Cardiac muscle cell (in vitro differentiated cells and primary cell): Measurements from ENCODE around the gene PROKR2. TPM values are rescaled to one million over a fixed set of nuclear protein-coding genes. Genes with fewer than 3 reads are reported as not detected.

Source experiments
- DNase-seq, 2 donors: peaks; one replicate each; pipeline versions ENCODE4 v3.0.0 to v3.0.0-alpha.2; 2010 to 2017; ENCODE audit warnings: low read depth in 1 of 2, low spot score in 1 of 2
- H3K27ac ChIP-seq: fragments of 200-600 bp; sonication (generic); 2 replicates; pipeline ENCODE4 v1.5.1; 2016
- H3K27me3 ChIP-seq: fragments of 200-600 bp; sonication (generic); 2 replicates; pipeline ENCODE4 v1.6.0; 2016; ENCODE audit warnings: control low read depth
- H3K36me3 ChIP-seq: fragments of 200-600 bp; sonication (generic); 2 replicates; pipeline ENCODE4 v1.5.1; 2016; ENCODE audit warnings: control low read depth
- H3K4me1 ChIP-seq: fragments of 200-600 bp; sonication (generic); 2 replicates; pipeline ENCODE4 v1.8.1; 2017; ENCODE audit warnings: low read depth, mild to moderate bottlenecking, mixed run types
- H3K4me3 ChIP-seq: fragments of 200-600 bp; sonication (generic); 2 replicates; pipeline ENCODE4 v1.5.1; 2016; ENCODE audit warnings: mild to moderate bottlenecking
- H3K9me3 ChIP-seq: fragments of 200-600 bp; sonication (generic); 2 replicates; pipeline ENCODE4 v1.5.1; 2017; ENCODE audit warnings: low read depth, mild to moderate bottlenecking, control low read depth
- polyA plus RNA-seq: library from polyadenylated mRNA; unstranded; fragments of >200 nt; fragmentation: Nextera tagmentation; extraction: Ambion mirVana; gene quantifications from 2 replicates; pipeline ENCODE4 v1.2.1, GENCODE V29; 2016
- total RNA-seq: library from RNA; depleted of rRNA; stranded (reverse); fragments of >200 nt; gene quantifications from 2 replicates; pipeline ENCODE4 v1.2.3, GENCODE V29; 2016
- TF ChIP-seq, protein P1 (sequence below): IDR thresholded peaks from 2 replicates; pipeline ENCODE4 v1.5.1; 2012; ENCODE audit warnings: low read depth, mild to moderate bottlenecking, low read length

PROKR2 gene
- total and polyA plus RNA-seq, 2 experiments from 2014 or later = not detected

DNA sequence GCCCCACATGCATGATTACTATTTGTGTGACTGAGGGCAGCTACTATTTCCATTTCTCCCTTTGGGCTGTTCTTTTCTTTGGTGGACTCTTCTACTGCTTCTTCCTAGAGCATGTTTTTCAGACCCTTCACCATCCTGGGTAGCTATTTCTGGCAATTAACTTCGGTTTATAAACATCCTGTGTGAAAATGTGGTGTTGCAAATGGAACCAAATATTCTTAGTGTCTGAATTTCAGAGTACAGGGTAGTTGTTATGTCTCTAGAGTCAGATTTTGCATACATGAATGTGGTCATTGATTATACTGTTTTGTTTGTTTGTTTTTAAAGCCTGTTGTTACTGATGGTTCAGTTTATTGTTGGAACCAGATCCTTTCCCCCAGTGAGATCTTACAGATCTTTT lies 49.7 kb downstream of the PROKR2 start:
- no peaks in the 10 kb centered on the region for H3K27me3 ChIP-seq
- no peak for DNase-seq
- no peak overlapping the region for H3K27ac ChIP-seq
- no peaks in the 10 kb centered on the region for H3K9me3 ChIP-seq
- H3K4me3 ChIP-seq = no peak overlapping the region
- no peaks in the 10 kb centered on the region for H3K36me3 ChIP-seq
- no peaks in the 10 kb centered on the region for H3K4me1 ChIP-seq
- TF ChIP-seq, protein P1, sequence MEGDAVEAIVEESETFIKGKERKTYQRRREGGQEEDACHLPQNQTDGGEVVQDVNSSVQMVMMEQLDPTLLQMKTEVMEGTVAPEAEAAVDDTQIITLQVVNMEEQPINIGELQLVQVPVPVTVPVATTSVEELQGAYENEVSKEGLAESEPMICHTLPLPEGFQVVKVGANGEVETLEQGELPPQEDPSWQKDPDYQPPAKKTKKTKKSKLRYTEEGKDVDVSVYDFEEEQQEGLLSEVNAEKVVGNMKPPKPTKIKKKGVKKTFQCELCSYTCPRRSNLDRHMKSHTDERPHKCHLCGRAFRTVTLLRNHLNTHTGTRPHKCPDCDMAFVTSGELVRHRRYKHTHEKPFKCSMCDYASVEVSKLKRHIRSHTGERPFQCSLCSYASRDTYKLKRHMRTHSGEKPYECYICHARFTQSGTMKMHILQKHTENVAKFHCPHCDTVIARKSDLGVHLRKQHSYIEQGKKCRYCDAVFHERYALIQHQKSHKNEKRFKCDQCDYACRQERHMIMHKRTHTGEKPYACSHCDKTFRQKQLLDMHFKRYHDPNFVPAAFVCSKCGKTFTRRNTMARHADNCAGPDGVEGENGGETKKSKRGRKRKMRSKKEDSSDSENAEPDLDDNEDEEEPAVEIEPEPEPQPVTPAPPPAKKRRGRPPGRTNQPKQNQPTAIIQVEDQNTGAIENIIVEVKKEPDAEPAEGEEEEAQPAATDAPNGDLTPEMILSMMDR = no peak

Other genes starting within 250 kb of the PROKR2 start
- gene TMEM230, start 203.9 kb downstream of the PROKR2 start, total RNA-seq = 48.9 and 93.6 TPM in 2 replicates
- 166 and 176 TPM in 2 replicates for gene TMEM230, start 203.9 kb downstream of the PROKR2 start, polyA plus RNA-seq
- gene PCNA, start 197.0 kb downstream of the PROKR2 start, total RNA-seq = 46.6 and 113 TPM in 2 replicates
- gene PCNA, start 197.0 kb downstream of the PROKR2 start, polyA plus RNA-seq = 47.0 and 81.2 TPM in 2 replicates
- gene CDS2, start 189.9 kb downstream of the PROKR2 start, total RNA-seq = 18.7 and 20.3 TPM in 2 replicates
- gene CDS2, start 189.9 kb downstream of the PROKR2 start, polyA plus RNA-seq = 27.0 and 31.9 TPM in 2 replicates